Stimulated activated CD8-positive, alpha-beta memory T cell treated with anti-CD3 and anti-CD28 coated beads, Interleukin-7, amount 100 ng/mL, for 48 hours (primary cell): Measurements from ENCODE around the gene PI4KA.
"Not testable (repeated sequence)": the region's sequence is repeated elsewhere in the genome, so short reads cannot be mapped to it uniquely, and the experiment has no call there.

Experiments used
- DNase-seq, 2 donors: peaks; one replicate each; pipeline ENCODE4 v3.0.0-alpha.2; 2020; ENCODE audit warnings: low read depth in 1 of 2; ENCODE audit errors: extremely low read depth in 1 of 2

The PI4KA gene

GRCh38 chr22:20779014-20779817 lies 79.4 kb downstream of the PI4KA start:
- DNase-seq: no peak

- DNase-seq: no peak
Observed at GRCh38 chr22:20777420-20778177, 81.0 kb downstream of the PI4KA start.

GRCh38 chr22:20776624-20777405 lies 81.8 kb downstream of the PI4KA start:
- no peak for DNase-seq

- no peak for DNase-seq
Observed at GRCh38 chr22:20775342-20775895, 83.2 kb downstream of the PI4KA start.

- DNase-seq: no peak
Observed at GRCh38 chr22:20774882-20775281, 83.7 kb downstream of the PI4KA start.

- DNase-seq: no peak
Observed at GRCh38 chr22:20773793-20774212, 84.8 kb downstream of the PI4KA start, which contains the start of gene SERPIND1. Gene SERPIND1 (plus strand): TSS chr22:20774113. CDS start chr22:20779313, 5,200 bp downstream.

- no peak for DNase-seq
Observed at GRCh38 chr22:20771918-20772625, 86.5 kb downstream of the PI4KA start.

- DNase-seq: not testable (repeated sequence)
Observed at GRCh38 chr22:20769496-20769826, 89.2 kb downstream of the PI4KA start.

- no peak for DNase-seq
Observed at GRCh38 chr22:20766530-20766929, 92.1 kb downstream of the PI4KA start.

GRCh38 chr22:20765938-20766337 lies 92.7 kb downstream of the PI4KA start:
- DNase-seq: no peak

GRCh38 chr22:20764729-20765128 lies 93.9 kb downstream of the PI4KA start:
- no peak for DNase-seq

- DNase-seq: no peak
Observed at GRCh38 chr22:20764471-20764720, 94.2 kb downstream of the PI4KA start.

- DNase-seq: no peak
Observed at GRCh38 chr22:20763630-20764470, 94.8 kb downstream of the PI4KA start.

- no peak for DNase-seq
Observed at GRCh38 chr22:20762233-20762796, 96.3 kb downstream of the PI4KA start.

GRCh38 chr22:20761536-20761935 lies 97.1 kb downstream of the PI4KA start:
- no peak for DNase-seq

GRCh38 chr22:20760084-20760483 lies 98.5 kb downstream of the PI4KA start:
- DNase-seq: no peak

GRCh38 chr22:20758688-20759087 lies 99.9 kb downstream of the PI4KA start:
- DNase-seq: no peak

GRCh38 chr22:20756846-20757245 lies 101.8 kb downstream of the PI4KA start:
- no peak for DNase-seq

- DNase-seq: no peak
Observed at GRCh38 chr22:20752873-20753272, 105.7 kb downstream of the PI4KA start.
